A549 (cell line): Measurements from ENCODE around the gene ATL3.

ENCODE experiments used
- BHLHE40 ChIP-seq: IDR thresholded peaks from 2 replicates; pipeline ENCODE4 v1.6.1; 2012; ENCODE audit warnings: low read depth, low read length, inconsistent platforms
- CHD2 ChIP-seq: fragments of 150-350 bp; IDR thresholded peaks from 2 replicates; pipeline ENCODE4 v1.6.1; 2014; ENCODE audit warnings: low read length; ENCODE audit not compliant: partially characterized antibody
- CHD4 ChIP-seq: fragments of 200-600 bp; sonication (generic); IDR thresholded peaks from 2 replicates; pipeline ENCODE4 v1.6.1; 2016; ENCODE audit warnings: antibody characterized with exemption, mild to moderate bottlenecking, borderline replicate concordance
- CTCF ChIP-seq: fragments of >200 bp; sonication (Bioruptor Twin); formaldehyde crosslinking; IDR thresholded peaks from 3 replicates; pipeline ENCODE4 v1.5.1; 2016
- EP300 ChIP-seq, 2 experiments: fragments of >200 bp; sonication (Bioruptor Twin); formaldehyde crosslinking; IDR thresholded peaks; 2 replicates in 1 of 2; 3 replicates in 1 of 2; pipeline ENCODE4 v1.6.1; 2016 to 2017
- ESRRA ChIP-seq: fragments of 150-350 bp; IDR thresholded peaks from 2 replicates; pipeline ENCODE4 v1.6.1; 2014; ENCODE audit warnings: mild to moderate bottlenecking, low read length, borderline replicate concordance
- JUNB ChIP-seq: fragments of >200 bp; sonication (Bioruptor Twin); formaldehyde crosslinking; IDR thresholded peaks from 2 replicates; pipeline ENCODE4 v1.6.1; 2016
- MAFK ChIP-seq: fragments of 450-650 bp; IDR thresholded peaks from 2 replicates; pipeline ENCODE4 v1.6.1; 2014; ENCODE audit not compliant: partially characterized antibody
- MYC ChIP-seq: IDR thresholded peaks from 2 replicates; pipeline ENCODE4 v1.6.1; 2012; ENCODE audit warnings: mild to moderate bottlenecking, inconsistent platforms, low read length, improper control_type of control experiment, borderline replicate concordance
- PHF8 ChIP-seq: fragments of 200-600 bp; sonication (generic); IDR thresholded peaks from 2 replicates; pipeline ENCODE4 v1.6.1; 2016; ENCODE audit warnings: low read depth, mild to moderate bottlenecking, antibody characterized with exemption, moderate library complexity, borderline replicate concordance
- POLR2A ChIP-seq: IDR thresholded peaks from 2 replicates; pipeline ENCODE4 v1.6.1; 2012; ENCODE audit warnings: mild to moderate bottlenecking, low read length
- POLR2AphosphoS2 ChIP-seq: conservative IDR thresholded peaks from 2 replicates; pipeline ENCODE4 v1.6.1; 2012; ENCODE audit warnings: low read length, improper control_type of control experiment, inconsistent platforms
- RFX5 ChIP-seq: fragments of 450-650 bp; IDR thresholded peaks from 2 replicates; pipeline ENCODE4 v1.7.1; 2014; ENCODE audit warnings: antibody characterized with exemption, mild to moderate bottlenecking, moderate library complexity

GRCh38 chr11:63683133-63683991, 12.2 kb upstream of the ATL3 start:
- TF ChIP-seq CTCF (no peak), JUNB (no peak), MYC (no peak), EP300 (IDR thresholded peaks at IDR 0.05) (no peak), BHLHE40 (no peak), POLR2A (no peak), POLR2AphosphoS2 (no peak), MAFK (no peak), CHD2 (no peak), RFX5 (no peak), PHF8 (no peak), ESRRA (no peak), CHD4 (no peak)
